ENCODE measurements around the gene KPNA6.
"Not testable (repeated sequence)": the region's sequence is repeated elsewhere in the genome, so short reads cannot be mapped to it uniquely, and the experiment has no call there.

The KPNA6 gene

GRCh38 chr1:32143302-32143695 lies 35.4 kb downstream of the KPNA6 start:
- not testable (repeated sequence) for DNase-seq

- no peak for DNase-seq
Measured at GRCh38 chr1:32144033-32144432, 36.2 kb downstream of the KPNA6 start.

- not testable (repeated sequence) for DNase-seq
Measured at GRCh38 chr1:32147799-32148198, 39.9 kb downstream of the KPNA6 start.

- no peak for DNase-seq
Measured at GRCh38 chr1:32150847-32151246, 43.0 kb downstream of the KPNA6 start.

GRCh38 chr1:32151319-32151787 lies 43.5 kb downstream of the KPNA6 start:
- DNase-seq, result peak; percentile 16

GRCh38 chr1:32159189-32159588 lies 51.3 kb downstream of the KPNA6 start:
- no peak for DNase-seq

GRCh38 chr1:32163405-32163804 lies 55.5 kb downstream of the KPNA6 start:
- no peak for DNase-seq

- DNase-seq, result not testable (repeated sequence)
Measured at GRCh38 chr1:32165633-32166032, 57.8 kb downstream of the KPNA6 start.

- no peak for DNase-seq
Measured at GRCh38 chr1:32170991-32171390, 63.1 kb downstream of the KPNA6 start.

GRCh38 chr1:32172621-32173245 lies 64.9 kb downstream of the KPNA6 start:
- no peak for DNase-seq

- no peak for DNase-seq
Measured at GRCh38 chr1:32178380-32179192, 70.7 kb downstream of the KPNA6 start.

GRCh38 chr1:32179193-32179442 lies 71.3 kb downstream of the KPNA6 start:
- no peak for DNase-seq

GRCh38 chr1:32179443-32180185 lies 71.8 kb downstream of the KPNA6 start, which contains the start of gene TXLNA:
Gene TXLNA (plus strand): TSS chr1:32179675. CDS start chr1:32180346, 671 bp downstream.
- peak; percentile 91 for DNase-seq

GRCh38 chr1:32180186-32181060 lies 72.6 kb downstream of the KPNA6 start:
- no peak for DNase-seq

GRCh38 chr1:32181065-32181464 lies 73.2 kb downstream of the KPNA6 start:
- DNase-seq, result no peak

GRCh38 chr1:32181563-32181962 lies 73.7 kb downstream of the KPNA6 start:
- DNase-seq, result no peak

GRCh38 chr1:32182060-32182459 lies 74.2 kb downstream of the KPNA6 start:
- DNase-seq, result no peak

- DNase-seq, result no peak
Measured at GRCh38 chr1:32184650-32185049, 76.8 kb downstream of the KPNA6 start.

GRCh38 chr1:32186077-32186476 lies 78.2 kb downstream of the KPNA6 start:
- DNase-seq, result no peak

GRCh38 chr1:32186491-32186890 lies 78.6 kb downstream of the KPNA6 start:
- DNase-seq, result no peak

- no peak for DNase-seq
Measured at GRCh38 chr1:32187850-32188249, 80.0 kb downstream of the KPNA6 start.

- no peak for DNase-seq
Measured at GRCh38 chr1:32192220-32192948, 84.5 kb downstream of the KPNA6 start.
